B cell (primary cell): Measurements from ENCODE around the gene TUBAL3. TPM values are rescaled to one million over a fixed set of nuclear protein-coding genes. Genes with fewer than 3 reads are reported as not detected.

ENCODE experiments used
- ATAC-seq: fragments of 200-7000 bp; cut with Tn5 transposase; one replicate; pipeline ENCODE4 v1.10.0; 2021; ENCODE audit warnings: low read depth, mild to moderate bottlenecking, moderate number of reproducible peaks, moderate library complexity
- CTCF ChIA-PET: fragments of 350-600 bp; sonication (Branson Sonifier 250); formaldehyde crosslinking; loops from one replicate; lab custom pipeline; 2021; ENCODE audit warnings: antibody characterized with exemption, inconsistent platforms; lab: Charles Lee
- POLR2A ChIA-PET: fragments of 350-600 bp; sonication (Branson Sonifier 250); formaldehyde crosslinking; loops from one replicate; lab custom pipeline; 2021; ENCODE audit warnings: antibody characterized with exemption; lab: Charles Lee
- DNase-seq: peaks from one replicate; pipeline ENCODE4 v3.0.0; 2013
- H2AFZ ChIP-seq: 2 replicates; pipeline ENCODE4 v1.6.1; 2012; ENCODE audit warnings: mild to moderate bottlenecking, low read depth, low read length; ENCODE audit not compliant: insufficient read depth, poor library complexity, severe bottlenecking
- H3K27ac ChIP-seq, 2 donors: 1 replicate in 1 of 2; 2 replicates in 1 of 2; pipeline ENCODE4 v1.5.1; 2012 to 2013; ENCODE audit warnings: low read length in 2 of 2, mild to moderate bottlenecking in 2 of 2, moderate library complexity in 1 of 2
- H3K27me3 ChIP-seq, 4 experiments: fragments of 200-600 bp in 1 of 4; sonication (generic) in 1 of 4; replicated peaks in 1 of 4; 1 replicate in 2 of 4; 2 replicates in 2 of 4; pipeline versions ENCODE4 v1.6.1 to v1.7.0; 2013 to 2016; ENCODE audit warnings: low read length in 3 of 4, mild to moderate bottlenecking in 2 of 4, mixed read lengths in 1 of 4, moderate library complexity in 1 of 4; ENCODE audit not compliant: insufficient read depth in 4 of 4, control insufficient read depth in 3 of 4; ENCODE audit errors: control extremely low read depth in 1 of 4
- H3K36me3 ChIP-seq, 2 experiments: replicated peaks in 1 of 2; 1 replicate in 1 of 2; 2 replicates in 1 of 2; pipeline versions ENCODE4 v1.6.1 to v1.7.1; 2013; ENCODE audit warnings: low read length in 1 of 2; ENCODE audit not compliant: insufficient read depth in 2 of 2, control insufficient read depth in 1 of 2; ENCODE audit errors: control extremely low read depth in 1 of 2, extremely low read depth in 1 of 2
- H3K4me1 ChIP-seq, 2 donors: fragments of 200-600 bp in 1 of 2; sonication (generic) in 1 of 2; 1 replicate in 1 of 2; 2 replicates in 1 of 2; pipeline versions ENCODE4 v1.5.1 to v1.6.1; 2013 to 2017; ENCODE audit warnings: low read length in 2 of 2; ENCODE audit not compliant: control insufficient read depth in 2 of 2, insufficient read depth in 2 of 2
- H3K4me2 ChIP-seq: replicated peaks from 2 replicates; pipeline ENCODE3; 2012; ENCODE audit warnings: mild to moderate bottlenecking, low read depth, low read length; ENCODE audit not compliant: poor library complexity, severe bottlenecking
- H3K4me3 ChIP-seq, 5 experiments: fragments of 200-600 bp in 1 of 5; sonication (generic) in 1 of 5; 1 replicate in 3 of 5; 2 replicates in 2 of 5; pipeline versions ENCODE4 v1.5.1 to v1.7.0; 2011 to 2016; ENCODE audit warnings: low read length in 4 of 5, mild to moderate bottlenecking in 4 of 5, low read depth in 2 of 5, control low read depth in 1 of 5, moderate library complexity in 1 of 5; ENCODE audit not compliant: insufficient read depth in 1 of 5; ENCODE audit errors: control extremely low read depth in 1 of 5, extremely low read depth in 1 of 5
- H3K79me2 ChIP-seq: fragments of 200-600 bp; sonication (generic); one replicate; pipeline ENCODE4 v1.6.0; 2016; ENCODE audit warnings: low read length; ENCODE audit not compliant: control insufficient read depth, insufficient read depth
- H3K9ac ChIP-seq: fragments of 200-600 bp; sonication (generic); 2 replicates; pipeline ENCODE4 v1.6.1; 2017; ENCODE audit warnings: mild to moderate bottlenecking, low read length, moderate library complexity
- H3K9me3 ChIP-seq, 3 donors: one replicate each; pipeline versions ENCODE4 v1.6.1 to v1.7.1; 2013; ENCODE audit warnings: low read length in 2 of 3; ENCODE audit not compliant: control insufficient read depth in 2 of 3, insufficient read depth in 1 of 3; ENCODE audit errors: control extremely low read depth in 1 of 3
- H4K20me1 ChIP-seq: 2 replicates; pipeline ENCODE4 v1.6.0; 2012; ENCODE audit warnings: mild to moderate bottlenecking, low read length; ENCODE audit not compliant: insufficient read depth, control insufficient read depth, poor library complexity, severe bottlenecking
- H3K27ac Mint-ChIP-seq: one replicate; pipeline ENCODE4 v1.8.0; 2021; ENCODE audit warnings: mixed read lengths
- H3K27me3 Mint-ChIP-seq: one replicate; pipeline ENCODE4 v1.8.0; 2021; ENCODE audit warnings: mixed read lengths
- H3K4me1 Mint-ChIP-seq: one replicate; pipeline ENCODE4 v1.8.0; 2021; ENCODE audit warnings: mixed read lengths
- H3K4me3 Mint-ChIP-seq: one replicate; pipeline ENCODE4 v1.8.0; 2021; ENCODE audit warnings: mixed read lengths
- H3K9me3 Mint-ChIP-seq: one replicate; pipeline ENCODE4 v1.8.0; 2022; ENCODE audit warnings: mixed read lengths; ENCODE audit not compliant: insufficient read depth
- EZH2 ChIP-seq: IDR thresholded peaks from 2 replicates; pipeline ENCODE4 v1.6.1; 2012; ENCODE audit warnings: borderline replicate concordance, low read depth, mild to moderate bottlenecking, moderate library complexity, low read length; ENCODE audit not compliant: insufficient read depth, poor library complexity, severe bottlenecking
- WGBS: methylation state at CpG from one replicate; pipeline ENCODE4 v1.1.5; 2013; ENCODE audit warnings: missing lambda C conversion rate; ENCODE audit not compliant: insufficient coverage; 5-methylcytosine and 5-hydroxymethylcytosine counted together
- intact Hi-C: fragments of 100-400 bp; cut with micrococcal nuclease; formaldehyde crosslinking; loops from one replicate; pipeline ENCODE4 v1.10.0; 2022
- polyA plus RNA-seq: library from polyadenylated mRNA; depleted of rRNA; stranded (reverse); fragments of >200 nt; gene quantifications from 2 replicates; pipeline ENCODE4 v1.2.3, GENCODE V29; 2012
- total RNA-seq, 2 donors: library from RNA; stranded (reverse); fragments of 120-200 nt in 1 of 2; gene quantifications; 1 replicate in 1 of 2; 2 replicates in 1 of 2; pipeline versions ENCODE4 v1.2.3 to v1.2.4, GENCODE V29; 2013 to 2022
- TF ChIP-seq, protein P1 (sequence below): fragments of 200-600 bp; IDR thresholded peaks from one replicate; pipeline ENCODE4 v1.8.0; 2022; ENCODE audit warnings: antibody characterized with exemption, mild to moderate bottlenecking

TUBAL3 gene
- total and polyA plus RNA-seq, 2 donors (not counting 1 experiment from before 2014, with no cell fraction given) = not detected

DNA sequence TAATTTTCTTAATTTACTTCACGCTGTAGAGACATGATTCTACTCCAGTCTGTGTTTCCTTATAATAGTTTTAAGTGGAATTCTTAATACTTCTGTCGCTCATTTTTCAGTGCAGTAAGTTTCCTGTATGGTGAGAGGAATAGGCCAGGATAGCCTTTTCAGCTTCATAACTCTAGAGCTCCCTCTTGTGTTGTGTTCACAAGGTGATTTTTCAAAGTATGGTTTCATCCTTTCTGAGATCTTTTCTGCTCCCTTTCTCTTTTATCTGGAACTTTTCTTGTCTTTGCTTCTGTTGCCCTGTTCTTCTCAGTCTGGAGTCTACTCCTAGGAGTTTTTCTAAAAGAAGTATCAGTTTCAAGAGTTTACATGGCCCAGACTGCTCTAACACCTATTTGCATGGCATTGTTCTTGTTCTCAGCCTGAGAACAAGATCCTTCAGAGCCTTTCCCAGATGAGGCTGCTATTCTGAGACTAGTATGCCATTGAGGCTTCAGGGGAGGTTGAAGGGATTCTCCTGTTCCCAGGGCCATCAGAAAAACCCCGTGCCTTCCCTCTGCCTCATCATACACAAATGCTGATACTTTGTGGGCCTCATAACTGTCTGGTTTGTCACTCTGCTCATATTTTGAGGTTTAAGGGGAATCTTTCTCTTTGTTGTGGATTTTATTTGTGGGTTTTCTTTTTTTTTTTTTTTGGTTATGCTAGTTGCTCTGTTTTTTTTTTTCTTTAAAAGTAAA, 29.6 kb upstream of the TUBAL3 start:
- Histone ChIP-seq H3K9ac (no peak overlapping the region), H3K27ac (no peak overlapping the region), H3K27me3 (no peaks in the 10 kb centered on the region), H3K4me1 (no peaks in the 10 kb centered on the region), H3K4me2 (no peak overlapping the region), H4K20me1 (no peaks in the 10 kb centered on the region), H3K36me3 (no peaks in the 10 kb centered on the region), H2AFZ (no peak overlapping the region), H3K9me3 (peaks cover 0 to 3% (median 0%) of the 10 kb centered on the region in 3 donors), H3K4me3 (no peak overlapping the region), H3K79me2 (no peaks in the 10 kb centered on the region)
- H3K27me3 Mint-ChIP-seq = no peaks in the 10 kb centered on the region
- H3K4me1 Mint-ChIP-seq = no peaks in the 10 kb centered on the region
- ChIA-PET POLR2A (no interaction called here), CTCF (interaction anchor here (0.7 to 17.3 kb wide), 12 partner anchors 8 to 711 kb away, joined by 3 to 659 read pairs (median 4); no protein-coding TSS in a partner anchor)
- ATAC-seq = no peak
- intact Hi-C loops = no loop called here
- peaks cover 5% of the 10 kb centered on the region for H3K9me3 Mint-ChIP-seq
- no peak overlapping the region for H3K27ac Mint-ChIP-seq
- no peak for DNase-seq
- WGBS = no CpG with 5 or more reads among the region's 3 CpGs
- TF ChIP-seq EZH2 = no peak
- TF ChIP-seq, protein P1, sequence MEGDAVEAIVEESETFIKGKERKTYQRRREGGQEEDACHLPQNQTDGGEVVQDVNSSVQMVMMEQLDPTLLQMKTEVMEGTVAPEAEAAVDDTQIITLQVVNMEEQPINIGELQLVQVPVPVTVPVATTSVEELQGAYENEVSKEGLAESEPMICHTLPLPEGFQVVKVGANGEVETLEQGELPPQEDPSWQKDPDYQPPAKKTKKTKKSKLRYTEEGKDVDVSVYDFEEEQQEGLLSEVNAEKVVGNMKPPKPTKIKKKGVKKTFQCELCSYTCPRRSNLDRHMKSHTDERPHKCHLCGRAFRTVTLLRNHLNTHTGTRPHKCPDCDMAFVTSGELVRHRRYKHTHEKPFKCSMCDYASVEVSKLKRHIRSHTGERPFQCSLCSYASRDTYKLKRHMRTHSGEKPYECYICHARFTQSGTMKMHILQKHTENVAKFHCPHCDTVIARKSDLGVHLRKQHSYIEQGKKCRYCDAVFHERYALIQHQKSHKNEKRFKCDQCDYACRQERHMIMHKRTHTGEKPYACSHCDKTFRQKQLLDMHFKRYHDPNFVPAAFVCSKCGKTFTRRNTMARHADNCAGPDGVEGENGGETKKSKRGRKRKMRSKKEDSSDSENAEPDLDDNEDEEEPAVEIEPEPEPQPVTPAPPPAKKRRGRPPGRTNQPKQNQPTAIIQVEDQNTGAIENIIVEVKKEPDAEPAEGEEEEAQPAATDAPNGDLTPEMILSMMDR = peak; percentile 46
- no peak overlapping the region for H3K4me3 Mint-ChIP-seq

DNA sequence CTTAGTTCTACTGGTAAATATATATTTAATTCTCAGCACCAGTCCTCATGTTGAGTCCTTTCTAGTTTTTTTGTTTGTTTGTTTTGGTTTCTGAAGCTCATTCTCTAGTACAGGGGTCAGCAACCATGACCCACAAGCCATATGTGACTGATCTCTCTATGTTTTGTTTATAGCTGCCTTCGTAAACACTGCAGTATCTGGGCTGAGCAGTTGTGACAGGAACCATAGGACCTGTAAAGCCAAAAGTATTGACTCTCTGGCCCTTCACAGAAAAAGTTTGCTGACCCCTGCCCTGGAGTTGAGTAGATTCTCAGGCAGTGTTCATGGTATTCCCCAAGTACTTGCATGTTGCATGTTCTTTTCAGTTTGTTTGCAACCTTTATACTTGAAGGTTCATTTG, 28.6 kb upstream of the TUBAL3 start:
- no peak overlapping the region for H3K4me3 ChIP-seq
- Mint-ChIP-seq H3K27ac (no peak overlapping the region), H3K27me3 (no peaks in the 10 kb centered on the region), H3K4me1 (no peaks in the 10 kb centered on the region), H3K4me3 (no peak overlapping the region), H3K9me3 (peaks cover 5% of the 10 kb centered on the region)
- intact Hi-C loops = no loop called here
- no peak for TF ChIP-seq EZH2
- TF ChIP-seq, protein P1 = no peak
- no peaks in the 10 kb centered on the region for H4K20me1 ChIP-seq
- no peaks in the 10 kb centered on the region for H3K27me3 ChIP-seq
- ATAC-seq (no peak), DNase-seq (no peak)
- H3K36me3 ChIP-seq = no peaks in the 10 kb centered on the region
- H3K27ac ChIP-seq = no peak overlapping the region
- H2AFZ ChIP-seq = no peak overlapping the region
- WGBS = 100% methylated on average over 1 of the region's 1 CpG
- ChIA-PET POLR2A (no interaction called here), CTCF (interaction anchor here (0.7 to 17.3 kb wide), 7 partner anchors 9 to 191 kb away, joined by 3 to 659 read pairs (median 4); no protein-coding TSS in a partner anchor)
- no peak overlapping the region for H3K9ac ChIP-seq
- H3K4me1 ChIP-seq = no peaks in the 10 kb centered on the region
- H3K9me3 ChIP-seq = peaks cover 0 to 3% (median 0%) of the 10 kb centered on the region in 3 donors
- H3K4me2 ChIP-seq = no peak overlapping the region
- H3K79me2 ChIP-seq = no peaks in the 10 kb centered on the region
